HUES6 (cell line): ENCODE data around the gene PKIG.

Experiments
- H3K27ac ChIP-seq: 2 replicates; pipeline ENCODE4 v1.7.0; 2013; ENCODE audit warnings: low read depth, mild to moderate bottlenecking, low read length, inconsistent platforms
- H3K27me3 ChIP-seq: 2 replicates; pipeline ENCODE4 v1.6.1; 2013; ENCODE audit warnings: low read length; ENCODE audit not compliant: control insufficient read depth, insufficient read depth
- H3K36me3 ChIP-seq: 2 replicates; pipeline ENCODE4 v1.6.1; 2013; ENCODE audit warnings: low read length; ENCODE audit not compliant: control insufficient read depth, insufficient read depth
- H3K4me1 ChIP-seq: 2 replicates; pipeline ENCODE4 v1.6.1; 2013; ENCODE audit warnings: low read length; ENCODE audit not compliant: control insufficient read depth, insufficient read depth
- H3K4me3 ChIP-seq: 2 replicates; pipeline ENCODE4 v1.5.1; 2013; ENCODE audit warnings: low read depth, low read length
- H3K9ac ChIP-seq: one replicate; pipeline ENCODE4 v1.6.1; 2013; ENCODE audit warnings: mild to moderate bottlenecking, low read length
- H3K9me3 ChIP-seq: 2 replicates; pipeline ENCODE4 v1.6.1; 2013; ENCODE audit warnings: low read depth, low read length; ENCODE audit not compliant: control insufficient read depth, insufficient read depth

PKIG gene

DNA sequence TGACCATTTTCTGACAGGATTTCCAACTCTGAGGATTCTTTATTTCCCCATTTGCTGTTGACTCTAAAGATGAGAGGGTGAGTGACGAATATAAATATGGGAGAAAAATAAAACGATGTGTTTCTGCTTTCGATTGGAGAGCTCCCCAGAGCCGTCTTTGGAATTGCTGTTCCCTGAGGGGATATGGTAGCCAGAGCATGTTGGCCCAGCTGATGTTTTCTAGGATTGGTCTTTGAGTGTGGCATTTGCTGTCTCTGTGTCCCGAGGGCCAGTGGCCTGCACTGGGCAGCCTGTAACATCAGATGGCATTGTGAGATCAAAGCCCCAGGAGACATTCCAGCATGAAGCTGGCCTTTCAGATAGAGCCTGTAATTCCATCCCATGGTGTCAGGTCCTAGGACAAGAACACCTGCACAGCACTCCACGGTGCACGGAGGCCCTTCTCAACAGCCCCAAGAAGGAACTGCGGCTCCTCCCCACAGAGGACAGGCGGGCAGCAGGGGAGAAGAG is 26.7 kb downstream of the PKIG start:
- Histone ChIP-seq H3K9me3 (no peaks in the 10 kb centered on the region), H3K27me3 (no peaks in the 10 kb centered on the region), H3K4me3 (no peak overlapping the region), H3K27ac (no peak overlapping the region), H3K4me1 (peaks cover 10% of the 10 kb centered on the region), H3K9ac (peak overlapping the region; percentile 14), H3K36me3 (no peaks in the 10 kb centered on the region)

GRCh38 chr20:44609516-44610312 is 27.3 kb downstream of the PKIG start:
- Histone ChIP-seq H3K4me3 (peak overlapping the region; percentile 31), H3K9me3 (no peaks in the 10 kb centered on the region), H3K27ac (no peak overlapping the region), H3K36me3 (peaks cover 6% of the 10 kb centered on the region; the same call in 1 of the 2 replicates), H3K4me1 (peaks cover 12% of the 10 kb centered on the region), H3K27me3 (no peaks in the 10 kb centered on the region), H3K9ac (peak overlapping the region; percentile 14)

DNA sequence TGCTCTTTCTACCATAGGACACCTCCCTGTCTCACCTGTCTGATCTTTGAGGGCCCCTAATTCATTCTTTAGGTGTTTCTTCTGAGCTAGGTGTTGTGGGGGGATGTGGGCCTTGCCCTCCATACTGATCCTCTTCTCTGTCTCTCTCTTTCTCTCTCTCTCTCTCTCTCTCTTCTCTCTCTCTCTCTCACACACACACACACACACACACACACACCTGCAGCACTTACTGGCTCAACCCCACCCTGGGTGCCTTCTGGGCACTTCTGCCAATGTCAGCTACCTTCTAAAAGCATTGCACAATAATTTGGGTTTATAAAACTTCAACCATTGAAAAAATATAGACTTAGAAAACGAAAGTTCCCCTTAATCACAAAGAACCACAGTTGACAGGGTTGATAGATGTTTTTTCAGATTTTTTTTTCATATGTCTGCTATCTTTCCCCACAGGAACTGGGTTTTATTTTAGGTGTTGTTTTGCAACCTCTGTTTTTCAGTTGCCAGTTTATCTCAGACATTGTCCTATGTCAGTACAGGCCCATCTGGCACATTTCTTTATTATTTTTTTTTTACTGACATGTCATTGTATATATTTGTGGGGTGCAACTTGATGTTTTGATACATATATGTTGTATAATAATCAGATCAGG is 28.1 kb downstream of the PKIG start:
- H3K9me3 ChIP-seq: no peaks in the 10 kb centered on the region
- peaks cover 6% of the 10 kb centered on the region; the same call in 1 of the 2 replicates for H3K36me3 ChIP-seq
- no peak overlapping the region for H3K9ac ChIP-seq
- 0 out of 2 replicates have a peak, but pooled peaks cover under 1% of the 10 kb centered on the region for H3K27me3 ChIP-seq
- H3K4me1 ChIP-seq: peaks cover 19% of the 10 kb centered on the region
- H3K4me3 ChIP-seq: no peak overlapping the region
- no peak overlapping the region for H3K27ac ChIP-seq

DNA sequence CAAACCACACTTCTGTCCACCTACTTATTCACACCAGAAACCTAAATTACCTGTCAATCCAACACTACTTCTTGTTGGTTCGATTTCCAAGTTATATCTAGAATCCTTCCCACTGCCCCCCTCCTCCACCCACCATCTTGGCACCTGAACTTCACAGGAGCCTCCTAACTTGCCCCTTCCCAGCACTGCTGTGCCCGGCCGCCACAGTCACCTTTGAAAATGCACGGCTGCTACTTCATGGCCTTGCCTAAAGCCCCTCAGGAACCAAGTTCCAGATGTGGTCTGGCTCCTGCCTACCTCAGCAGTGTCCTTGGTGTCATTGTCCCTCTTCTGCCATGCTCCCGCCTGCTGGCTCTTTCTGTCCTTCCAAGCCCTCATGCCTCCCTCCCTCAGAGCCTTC is 31.2 kb downstream of the PKIG start:
- H3K4me3 ChIP-seq: no peak overlapping the region
- no peaks in the 10 kb centered on the region for H3K9me3 ChIP-seq
- peaks cover 25% of the 10 kb centered on the region for H3K27me3 ChIP-seq
- peaks cover 9% of the 10 kb centered on the region; the same call in 1 of the 2 replicates for H3K36me3 ChIP-seq
- H3K27ac ChIP-seq: no peak overlapping the region
- H3K9ac ChIP-seq: no peak overlapping the region
- H3K4me1 ChIP-seq: peaks cover 45% of the 10 kb centered on the region

DNA sequence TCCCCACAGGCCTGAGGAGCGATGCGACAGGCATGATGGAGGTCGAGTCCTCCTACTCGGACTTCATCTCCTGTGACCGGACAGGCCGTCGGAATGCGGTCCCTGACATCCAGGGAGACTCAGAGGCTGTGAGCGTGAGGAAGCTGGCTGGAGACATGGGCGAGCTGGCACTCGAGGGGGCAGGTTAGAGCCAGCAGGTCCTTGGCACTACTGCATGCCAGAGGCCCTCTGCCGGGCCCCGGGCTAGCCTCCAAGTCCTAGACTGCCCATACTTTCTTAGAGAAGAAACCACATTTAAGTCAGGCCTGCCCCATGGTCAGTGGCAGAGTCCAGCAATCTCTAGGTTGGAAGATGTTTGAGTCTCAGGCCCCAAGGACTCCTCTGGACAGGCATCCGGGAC is 32.1 kb downstream of the PKIG start:
- no peaks in the 10 kb centered on the region for H3K9me3 ChIP-seq
- H3K27ac ChIP-seq: no peak overlapping the region
- peaks cover 16% of the 10 kb centered on the region; the same call in 1 of the 2 replicates for H3K36me3 ChIP-seq
- peaks cover 35% of the 10 kb centered on the region for H3K27me3 ChIP-seq
- no peak overlapping the region for H3K9ac ChIP-seq
- peaks cover 41% of the 10 kb centered on the region for H3K4me1 ChIP-seq
- H3K4me3 ChIP-seq: no peak overlapping the region

DNA sequence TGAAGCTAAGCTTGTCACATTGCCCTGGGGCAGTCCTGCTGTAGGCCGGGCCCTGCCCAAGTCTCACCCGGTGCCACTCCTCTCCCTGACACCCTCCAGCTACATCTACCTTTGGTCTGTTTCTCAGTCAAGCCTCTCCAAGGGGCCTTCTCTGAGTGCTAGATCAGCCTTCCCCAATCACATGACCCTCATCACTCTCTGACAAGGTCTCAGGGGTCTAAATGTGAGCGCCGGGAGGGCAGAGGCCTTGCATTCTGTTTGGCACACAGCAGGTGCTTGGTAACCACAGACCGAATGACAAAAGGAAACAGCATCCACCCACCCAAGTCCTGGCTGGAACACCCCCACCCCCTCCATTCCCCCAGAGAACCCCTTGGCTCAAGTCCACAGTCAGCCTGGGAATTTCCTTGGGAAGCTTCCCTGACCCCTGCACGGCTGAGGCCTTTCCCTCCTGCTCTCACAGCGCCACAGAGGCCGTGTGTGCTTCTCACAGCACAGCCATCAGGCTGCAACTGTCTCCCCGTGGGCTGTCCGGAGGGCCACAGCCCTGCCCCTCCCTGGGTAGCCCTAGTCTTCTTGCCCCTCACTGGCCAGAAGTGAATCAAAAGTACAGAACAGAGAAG is 32.9 kb downstream of the PKIG start:
- H3K27ac ChIP-seq: no peak overlapping the region
- H3K9ac ChIP-seq: no peak overlapping the region
- H3K4me3 ChIP-seq: no peak overlapping the region
- peaks cover 23% of the 10 kb centered on the region for H3K36me3 ChIP-seq
- peaks cover 42% of the 10 kb centered on the region for H3K27me3 ChIP-seq
- H3K9me3 ChIP-seq: no peaks in the 10 kb centered on the region
- H3K4me1 ChIP-seq: peaks cover 35% of the 10 kb centered on the region

- Histone ChIP-seq H3K4me1 (peaks cover 35% of the 10 kb centered on the region), H3K27ac (no peak overlapping the region), H3K9me3 (no peaks in the 10 kb centered on the region), H3K4me3 (no peak overlapping the region), H3K27me3 (peaks cover 50% of the 10 kb centered on the region), H3K36me3 (peaks cover 31% of the 10 kb centered on the region), H3K9ac (no peak overlapping the region)
Observed at GRCh38 chr20:44615876-44616603, 33.7 kb downstream of the PKIG start.

- Histone ChIP-seq H3K4me3 (no peak overlapping the region), H3K36me3 (peaks cover 32% of the 10 kb centered on the region), H3K9ac (no peak overlapping the region), H3K27ac (no peak overlapping the region), H3K27me3 (peaks cover 55% of the 10 kb centered on the region), H3K9me3 (no peaks in the 10 kb centered on the region), H3K4me1 (peaks cover 35% of the 10 kb centered on the region)
Observed at GRCh38 chr20:44616604-44616964, 34.2 kb downstream of the PKIG start.

DNA sequence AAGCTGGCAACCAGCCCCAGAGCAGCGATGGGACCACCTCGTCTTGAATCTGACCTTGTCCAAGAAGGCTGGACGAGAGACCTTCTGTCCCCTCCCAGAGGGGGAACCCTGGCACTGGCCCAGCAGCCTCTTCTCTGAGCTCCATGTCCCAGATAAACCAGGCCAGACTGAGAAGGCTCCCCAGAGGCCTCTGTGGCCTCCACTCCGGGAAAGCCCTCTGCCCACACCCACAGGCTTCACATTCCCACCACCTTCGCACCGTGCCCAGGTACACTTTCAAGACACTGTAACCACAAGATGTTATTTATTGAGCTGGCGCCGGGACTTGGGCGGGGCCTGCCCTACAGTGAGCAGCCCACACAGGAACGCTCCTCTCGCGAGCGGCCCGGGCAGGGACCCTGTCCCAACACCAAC is 35.9 kb downstream of the PKIG start:
- no peak overlapping the region for H3K4me3 ChIP-seq
- H3K36me3 ChIP-seq: peaks cover 40% of the 10 kb centered on the region
- H3K4me1 ChIP-seq: peaks cover 35% of the 10 kb centered on the region
- peaks cover 7% of the 10 kb centered on the region; the same call in 1 of the 2 replicates for H3K9me3 ChIP-seq
- H3K27me3 ChIP-seq: peaks cover 66% of the 10 kb centered on the region
- no peak overlapping the region for H3K9ac ChIP-seq
- no peak overlapping the region for H3K27ac ChIP-seq

DNA sequence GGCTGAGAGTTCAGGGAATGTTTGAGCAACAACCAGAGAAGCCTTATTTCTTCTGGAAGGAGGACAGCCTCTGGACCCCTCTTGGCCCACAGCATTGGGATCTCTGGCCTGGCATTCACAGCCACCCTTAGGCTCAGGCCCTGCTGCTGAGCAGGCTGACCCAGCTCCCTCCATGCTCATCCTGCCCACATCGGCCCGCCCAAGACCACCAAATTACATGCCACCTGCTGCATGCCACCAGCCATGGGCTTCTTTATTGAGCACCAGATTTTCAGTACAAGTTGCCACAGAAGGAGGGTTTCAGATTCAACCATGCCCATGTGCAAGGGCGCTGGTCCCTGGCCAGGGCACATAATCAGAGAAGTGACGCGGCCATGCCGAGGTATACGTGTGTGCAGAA is 36.9 kb downstream of the PKIG start:
- H3K9me3 ChIP-seq: peaks cover 7% of the 10 kb centered on the region; the same call in 1 of the 2 replicates
- no peak overlapping the region for H3K4me3 ChIP-seq
- no peak overlapping the region for H3K27ac ChIP-seq
- peaks cover 66% of the 10 kb centered on the region for H3K27me3 ChIP-seq
- peaks cover 42% of the 10 kb centered on the region for H3K36me3 ChIP-seq
- no peak overlapping the region for H3K9ac ChIP-seq
- peaks cover 35% of the 10 kb centered on the region for H3K4me1 ChIP-seq
